GM18868 (cell line): ENCODE results near the gene TMEM117.

Source experiments
- ATAC-seq: cut with Tn5 transposase; IDR thresholded peaks from one replicate; pipeline ENCODE4 v1.9.1; 2021; ENCODE audit warnings: mild to moderate bottlenecking, moderate library complexity; ENCODE audit not compliant: unreplicated experiment

TMEM117 gene

GRCh38 chr12:43942379-43942778, 106.5 kb downstream of the TMEM117 start:
- ATAC-seq: no peak

- no peak for ATAC-seq
Measured at GRCh38 chr12:43945983-43946382, 110.1 kb downstream of the TMEM117 start.

GRCh38 chr12:43951286-43951685, 115.4 kb downstream of the TMEM117 start:
- ATAC-seq: no peak

GRCh38 chr12:43957732-43958372, 122.0 kb downstream of the TMEM117 start:
- ATAC-seq: peak; percentile 98

GRCh38 chr12:43964033-43964432, 128.2 kb downstream of the TMEM117 start:
- no peak for ATAC-seq

GRCh38 chr12:43964961-43965360, 129.1 kb downstream of the TMEM117 start:
- no peak for ATAC-seq

GRCh38 chr12:43965899-43966298, 130.0 kb downstream of the TMEM117 start:
- no peak for ATAC-seq

GRCh38 chr12:43968736-43969135, 132.9 kb downstream of the TMEM117 start:
- ATAC-seq: no peak

GRCh38 chr12:43969882-43970281, 134.0 kb downstream of the TMEM117 start:
- no peak for ATAC-seq

- peak; percentile 70 for ATAC-seq
Measured at GRCh38 chr12:43973385-43973784, 137.5 kb downstream of the TMEM117 start.

GRCh38 chr12:43973993-43974392, 138.1 kb downstream of the TMEM117 start:
- ATAC-seq: no peak

GRCh38 chr12:43976027-43976426, 140.1 kb downstream of the TMEM117 start:
- no peak for ATAC-seq

- no peak for ATAC-seq
Measured at GRCh38 chr12:43978556-43978955, 142.7 kb downstream of the TMEM117 start.

- no peak for ATAC-seq
Measured at GRCh38 chr12:43979450-43979849, 143.6 kb downstream of the TMEM117 start.

GRCh38 chr12:43980627-43981191, 144.8 kb downstream of the TMEM117 start:
- no peak for ATAC-seq

GRCh38 chr12:43981726-43982125, 145.8 kb downstream of the TMEM117 start:
- ATAC-seq: no peak

GRCh38 chr12:43982544-43982943, 146.7 kb downstream of the TMEM117 start:
- ATAC-seq: no peak

- peak; percentile 98 for ATAC-seq
Measured at GRCh38 chr12:43988838-43989560, 153.1 kb downstream of the TMEM117 start.

- no peak for ATAC-seq
Measured at GRCh38 chr12:43992856-43993255, 157.0 kb downstream of the TMEM117 start.

GRCh38 chr12:44000309-44000952, 164.6 kb downstream of the TMEM117 start:
- peak; percentile 99 for ATAC-seq

- ATAC-seq: no peak
Measured at GRCh38 chr12:44002607-44003006, 166.7 kb downstream of the TMEM117 start.

GRCh38 chr12:44003721-44004120, 167.8 kb downstream of the TMEM117 start:
- ATAC-seq: no peak
